WTC11 (cell line): ENCODE results near the gene FERMT1. TPM values are rescaled to one million over a fixed set of nuclear protein-coding genes. Genes with fewer than 3 reads are reported as not detected.

ENCODE experiments used
- ATAC-seq: fragments of 200-7000 bp; cut with Tn5 transposase; 2 replicates; pipeline ENCODE4 v1.10.0; 2021; ENCODE audit warnings: mild to moderate bottlenecking, moderate library complexity
- CTCF ChIA-PET: fragments of 300-600 bp; sonication (Branson Sonifier 250); formaldehyde crosslinking; loops from one replicate; lab custom pipeline; 2021; ENCODE audit warnings: antibody characterized with exemption; lab: Charles Lee
- POLR2A ChIA-PET: fragments of 350-600 bp; sonication (Branson Sonifier 250); formaldehyde crosslinking; loops from one replicate; lab custom pipeline; 2021; ENCODE audit warnings: antibody characterized with exemption; lab: Charles Lee
- DNase-seq: peaks from one replicate; pipeline ENCODE4 v3.0.0; 2021; ENCODE audit warnings: low spot score
- H3K27ac Mint-ChIP-seq: 2 replicates; pipeline ENCODE4 v1.8.0; 2021; ENCODE audit warnings: mixed read lengths
- H3K27me3 Mint-ChIP-seq: 2 replicates; pipeline ENCODE4 v1.8.0; 2021; ENCODE audit warnings: low read depth, mild to moderate bottlenecking, moderate library complexity, mixed read lengths
- H3K36me3 Mint-ChIP-seq: 2 replicates; pipeline ENCODE4 v1.8.0; 2021; ENCODE audit warnings: mixed read lengths
- H3K4me1 Mint-ChIP-seq: 2 replicates; pipeline ENCODE4 v1.8.0; 2022; ENCODE audit warnings: mixed read lengths
- H3K4me3 Mint-ChIP-seq: 2 replicates; pipeline ENCODE4 v1.8.0; 2021; ENCODE audit warnings: mild to moderate bottlenecking, moderate library complexity, mixed read lengths
- H3K9me3 Mint-ChIP-seq: 2 replicates; pipeline ENCODE4 v1.8.0; 2021; ENCODE audit warnings: mixed read lengths
- AR ChIP-seq: fragments of 250-450 bp; sonication (Bioruptor Pico); IDR thresholded peaks from 2 replicates; pipeline ENCODE4 v1.9.0; 2021; ENCODE audit warnings: mild to moderate bottlenecking
- CREB1 ChIP-seq: sonication (generic); formaldehyde crosslinking; IDR thresholded peaks from 2 replicates; pipeline ENCODE4 v1.8.0; 2023; ENCODE audit warnings: mild to moderate bottlenecking, missing genetic modification reagents
- CREM ChIP-seq: sonication (generic); formaldehyde crosslinking; IDR thresholded peaks from 2 replicates; pipeline ENCODE4 v1.8.1; 2022; ENCODE audit warnings: mild to moderate bottlenecking, missing genetic modification reagents, moderate library complexity
- ERG ChIP-seq: fragments of 250-450 bp; sonication (Bioruptor Pico); IDR thresholded peaks from 2 replicates; pipeline ENCODE4 v1.8.0; 2021; ENCODE audit warnings: mild to moderate bottlenecking
- ESRRA ChIP-seq: sonication (generic); formaldehyde crosslinking; IDR thresholded peaks from 2 replicates; pipeline ENCODE4 v1.8.1; 2022; ENCODE audit warnings: mild to moderate bottlenecking, missing genetic modification reagents, borderline replicate concordance
- HMGA2 ChIP-seq: fragments of 250-450 bp; sonication (Bioruptor Pico); IDR thresholded peaks from 2 replicates; pipeline ENCODE4 v1.4.0; 2021; ENCODE audit warnings: mild to moderate bottlenecking, moderate library complexity
- JAZF1 ChIP-seq: fragments of 250-450 bp; sonication (Bioruptor Pico); IDR thresholded peaks from 2 replicates; pipeline ENCODE4 v1.9.0; 2021; ENCODE audit warnings: moderate library complexity, mild to moderate bottlenecking, inconsistent platforms
- NFE2L1 ChIP-seq: sonication (generic); formaldehyde crosslinking; IDR thresholded peaks from 2 replicates; pipeline ENCODE4 v1.8.1; 2023; ENCODE audit warnings: missing genetic modification reagents
- NR1H2 ChIP-seq: sonication (generic); formaldehyde crosslinking; IDR thresholded peaks from 2 replicates; pipeline ENCODE4 v1.9.0; 2021; ENCODE audit warnings: mild to moderate bottlenecking, moderate library complexity, missing genetic modification reagents
- NR2C2 ChIP-seq: sonication (generic); formaldehyde crosslinking; IDR thresholded peaks from 2 replicates; pipeline ENCODE4 v1.8.0; 2022; ENCODE audit warnings: mild to moderate bottlenecking, missing genetic modification reagents
- NR3C1 ChIP-seq: sonication (generic); formaldehyde crosslinking; conservative IDR thresholded peaks from 2 replicates; pipeline ENCODE4 v1.8.1; 2023; ENCODE audit warnings: low read depth, mild to moderate bottlenecking, missing genetic modification reagents
- ZBTB21 ChIP-seq: sonication (generic); formaldehyde crosslinking; IDR thresholded peaks from 2 replicates; pipeline ENCODE4 v1.8.1; 2023; ENCODE audit warnings: mild to moderate bottlenecking, missing genetic modification reagents, borderline replicate concordance
- ZNF219 ChIP-seq: sonication (generic); formaldehyde crosslinking; IDR thresholded peaks from 2 replicates; pipeline ENCODE4 v1.8.0; 2023; ENCODE audit warnings: missing genetic modification reagents, mild to moderate bottlenecking, borderline replicate concordance
- ZNF396 ChIP-seq: fragments of 250-450 bp; sonication (Bioruptor Pico); IDR thresholded peaks from 2 replicates; pipeline ENCODE4 v1.8.0; 2021; ENCODE audit warnings: mild to moderate bottlenecking, moderate library complexity, borderline replicate concordance
- ZNF532 ChIP-seq: fragments of 250-450 bp; sonication (Bioruptor Pico); IDR thresholded peaks from 2 replicates; pipeline ENCODE4 v1.9.0; 2021; ENCODE audit warnings: mild to moderate bottlenecking, borderline replicate concordance
- total RNA-seq: library from RNA; stranded (reverse); gene quantifications from 3 replicates; pipeline ENCODE4 v1.2.3, GENCODE V29; 2021

Gene FERMT1
- total RNA-seq, 1 experiment from 2014 or later, result 23.0 TPM

GRCh38 chr20:6029538-6029937 lies 93.3 kb downstream of the FERMT1 start:
- Mint-ChIP-seq H3K4me1 (no peaks in the 10 kb centered on the region), H3K27me3 (no peaks in the 10 kb centered on the region), H3K27ac (no peak overlapping the region), H3K4me3 (no peak overlapping the region), H3K9me3 (peaks cover 14% of the 10 kb centered on the region), H3K36me3 (peaks cover 31% of the 10 kb centered on the region)
- DNase-seq (no peak), ATAC-seq (no peak)
- CTCF ChIA-PET, result no interaction called here
- no peak for TF ChIP-seq CREB1 (CRISPR knock-in tag)
- no peak for TF ChIP-seq CREM (CRISPR knock-in tag)
- TF ChIP-seq ZNF396 (CRISPR knock-in tag), result no peak
- TF ChIP-seq HMGA2 (CRISPR knock-in tag), result no peak
- no peak for TF ChIP-seq NR2C2 (CRISPR knock-in tag)
- TF ChIP-seq ERG (CRISPR knock-in tag), result no peak
- TF ChIP-seq JAZF1 (CRISPR knock-in tag), result no peak
- TF ChIP-seq NFE2L1 (CRISPR knock-in tag), result no peak
- POLR2A ChIA-PET, result no interaction called here

- ATAC-seq (no peak), DNase-seq (no peak)
- CTCF ChIA-PET, result no interaction called here
- no peak overlapping the region for H3K27ac Mint-ChIP-seq
- H3K9me3 Mint-ChIP-seq, result peaks cover 20% of the 10 kb centered on the region
- no peak overlapping the region for H3K4me3 Mint-ChIP-seq
- POLR2A ChIA-PET, result no interaction called here
- no peak for TF ChIP-seq AR (CRISPR knock-in tag)
- TF ChIP-seq NR1H2, result no peak
- no peak for TF ChIP-seq ERG (CRISPR knock-in tag)
- no peak for TF ChIP-seq ESRRA (CRISPR knock-in tag)
- no peak for TF ChIP-seq NR3C1
- no peak for TF ChIP-seq ZNF396 (CRISPR knock-in tag)
- TF ChIP-seq ZBTB21 (CRISPR knock-in tag), result no peak
- TF ChIP-seq ZNF532 (CRISPR knock-in tag), result no peak
- no peak for TF ChIP-seq NFE2L1 (CRISPR knock-in tag)
- TF ChIP-seq ZNF219 (CRISPR knock-in tag), result no peak
- peaks cover 31% of the 10 kb centered on the region for H3K36me3 Mint-ChIP-seq
- no peaks in the 10 kb centered on the region for H3K27me3 Mint-ChIP-seq
- no peaks in the 10 kb centered on the region for H3K4me1 Mint-ChIP-seq
Measured at GRCh38 chr20:6028818-6029217, 94.0 kb downstream of the FERMT1 start.
